NCI-H146 (cell line): ENCODE measurements around the gene SYS1.
"Not testable (repeated sequence)": the region's sequence is repeated elsewhere in the genome, so short reads cannot be mapped to it uniquely, and the experiment has no call there.

Experiments used
- DNase-seq: peaks from one replicate; lab custom pipeline; 2025; lab: John Stamatoyannopoulos, UW

The SYS1 gene

GRCh38 chr20:45339799-45340198 is 23.2 kb upstream of the SYS1 start:
- peak; percentile 76 for DNase-seq

GRCh38 chr20:45340236-45340847 is 22.6 kb upstream of the SYS1 start:
- no peak for DNase-seq

GRCh38 chr20:45340951-45341350 is 22.0 kb upstream of the SYS1 start:
- no peak for DNase-seq

GRCh38 chr20:45341579-45341938 is 21.4 kb upstream of the SYS1 start:
- no peak for DNase-seq

- DNase-seq = peak; percentile 69
Measured at GRCh38 chr20:45341939-45342854, 20.8 kb upstream of the SYS1 start.

GRCh38 chr20:45342855-45343531 is 20.0 kb upstream of the SYS1 start:
- no peak for DNase-seq

GRCh38 chr20:45343532-45344167 is 19.3 kb upstream of the SYS1 start:
- DNase-seq = peak; percentile 86

GRCh38 chr20:45344168-45344860 is 18.6 kb upstream of the SYS1 start:
- DNase-seq = no peak

GRCh38 chr20:45345104-45345936 is 17.6 kb upstream of the SYS1 start:
- DNase-seq = no peak

- no peak for DNase-seq
Measured at GRCh38 chr20:45346291-45346718, 16.7 kb upstream of the SYS1 start.

- DNase-seq = no peak
Measured at GRCh38 chr20:45346851-45347250, 16.1 kb upstream of the SYS1 start.

- no peak for DNase-seq
Measured at GRCh38 chr20:45347297-45347935, 15.5 kb upstream of the SYS1 start.

GRCh38 chr20:45347936-45348778 is 14.8 kb upstream of the SYS1 start, which contains the start of gene SDC4:
Gene SDC4, minus strand, starts transcription at chr20:45348424. Its CDS starts 40 bp downstream, at chr20:45348384.
- peak; percentile 74 for DNase-seq

- no peak for DNase-seq
Measured at GRCh38 chr20:45350217-45350616, 12.7 kb upstream of the SYS1 start.

GRCh38 chr20:45350795-45351194 is 12.2 kb upstream of the SYS1 start:
- not testable (repeated sequence) for DNase-seq

GRCh38 chr20:45352729-45353128 is 10.2 kb upstream of the SYS1 start:
- DNase-seq = no peak

- DNase-seq = no peak
Measured at GRCh38 chr20:45353746-45354145, 9.2 kb upstream of the SYS1 start.

GRCh38 chr20:45354423-45355208 is 8.3 kb upstream of the SYS1 start:
- no peak for DNase-seq
